Spleen (tissue), 13 donors: ENCODE measurements around the gene TRO. TPM values are rescaled to one million over a fixed set of nuclear protein-coding genes. Genes with fewer than 3 reads are reported as not detected.

Experiments
- DNase-seq: peaks from one replicate; pipeline ENCODE4 v3.0.0-alpha.2; 2020
- H3K27ac ChIP-seq, 8 donors: fragments of 200-600 bp; sonication (generic) in 7 of 8; 1 replicate in 4 of 8; 2 replicates in 4 of 8; pipeline versions ENCODE4 v1.5.0 to v1.8.0; 2016 to 2021; ENCODE audit warnings: inconsistent platforms in 4 of 8, mild to moderate bottlenecking in 4 of 8, moderate library complexity in 1 of 8
- H3K27me3 ChIP-seq, 7 donors: fragments of 200-600 bp; sonication (generic) in 6 of 7; replicated peaks in 1 of 7; 1 replicate in 4 of 7; 2 replicates in 3 of 7; pipeline versions ENCODE4 v1.5.0 to v1.8.0; 2016 to 2021; ENCODE audit warnings: inconsistent platforms in 3 of 7, mild to moderate bottlenecking in 1 of 7
- H3K36me3 ChIP-seq, 6 donors: fragments of 200-600 bp; sonication (generic) in 5 of 6; 1 replicate in 4 of 6; 2 replicates in 2 of 6; pipeline versions ENCODE4 v1.5.0 to v1.8.0; 2016 to 2021; ENCODE audit warnings: inconsistent platforms in 2 of 6
- H3K4me1 ChIP-seq, 6 donors: fragments of 200-600 bp; sonication (generic) in 5 of 6; 1 replicate in 3 of 6; 2 replicates in 3 of 6; pipeline versions ENCODE4 v1.5.0 to v1.8.0; 2016 to 2021; ENCODE audit warnings: inconsistent platforms in 3 of 6
- H3K4me3 ChIP-seq, 8 donors: fragments of 200-600 bp; sonication (generic) in 7 of 8; 1 replicate in 4 of 8; 2 replicates in 4 of 8; pipeline versions ENCODE4 v1.5.0 to v1.8.0; 2016 to 2021; ENCODE audit warnings: inconsistent platforms in 4 of 8, mild to moderate bottlenecking in 4 of 8, moderate library complexity in 2 of 8
- H3K9me3 ChIP-seq, 8 donors: fragments of 200-600 bp; sonication (generic) in 7 of 8; 1 replicate in 4 of 8; 2 replicates in 4 of 8; pipeline versions ENCODE4 v1.5.0 to v1.8.0; 2016 to 2021; ENCODE audit warnings: inconsistent platforms in 4 of 8
- CTCF ChIP-seq, 11 experiments: fragments of 200-600 bp in 7 of 11; fragments of 450-650 bp in 4 of 11; sonication (generic) in 4 of 11; IDR thresholded peaks in 8 of 11; conservative IDR thresholded peaks in 3 of 11; 1 replicate in 7 of 11; 2 replicates in 4 of 11; pipeline versions ENCODE4 v1.4.0 to v1.8.0; 2016 to 2021; ENCODE audit warnings: antibody characterized with exemption in 11 of 11, inconsistent platforms in 4 of 11, mild to moderate bottlenecking in 1 of 11
- POLR2A ChIP-seq, 3 donors: fragments of 450-650 bp; IDR thresholded peaks; one replicate each; pipeline ENCODE4 v1.5.1; 2017; ENCODE audit warnings: antibody characterized with exemption in 3 of 3, mild to moderate bottlenecking in 1 of 3
- POLR2AphosphoS5 ChIP-seq, 3 donors: sonication (generic); formaldehyde crosslinking; IDR thresholded peaks; one replicate each; pipeline ENCODE4 v1.5.1; 2017; ENCODE audit warnings: antibody characterized with exemption in 3 of 3
- WGBS, 5 donors: extraction: QIAGEN DNeasy Blood & Tissue Kit in 3 of 5; methylation state at CpG; one replicate each; pipeline versions ENCODE4 v1.1.5 to v1.1.7; 2013 to 2018; 5-methylcytosine and 5-hydroxymethylcytosine counted together
- intact Hi-C: fragments of 100-400 bp; cut with DNase I; formaldehyde crosslinking; loops from one replicate; pipeline ENCODE4 v1.15.0; 2023; ENCODE audit warnings: low total_unique reads
- long read RNA-seq, 2 donors: transcript quantifications; one replicate each; lab custom pipeline, GENCODE V29; 2026
- polyA plus RNA-seq, 3 donors: library from polyadenylated mRNA; stranded (reverse); fragments of 200-250 nt; gene quantifications; one replicate each; pipeline ENCODE4 v1.2.1, GENCODE V29; 2013
- total RNA-seq, 7 donors: library from RNA; depleted of rRNA in 3 of 7; stranded (reverse); fragments of >200 nt in 3 of 7; fragmentation: NEBNext Ultra II Directional in 4 of 7; extraction: Animal tissue kit (Norgen Biotek cat#: 25700) in 4 of 7; gene quantifications; one replicate each; pipeline versions ENCODE4 v1.1.0 to v1.2.1, GENCODE V29; 2016 to 2021
- donor health status: healthy with polysubstance abuse.
- donor health status: DM: no; HTN: no; CAD: no; lungs with moderate emphysema.
- donor health status: DM: no; HTN: no; CAD: no.
- donor health status: Bipolar disorder and iron deficiency.
- donor health status: healthy.
- donor health status: DM: no; HTN: no; CAD: no.
- donor health status: DM: yes; HTN: yes; CAD: no.

The TRO gene
- total RNA-seq (1 to 10 TPM; 2.2 to 6.2 (median 4.4) TPM), polyA plus RNA-seq (1 to 10 TPM; 2.0 to 5.9 (median 5.1) TPM)
- long read RNA-seq, donor 1, partial matches to known transcripts, result 18 of 23 reads
- long read RNA-seq, donor 1, other reads (novel, unspliced or antisense), result 0 of 23 reads
- long read RNA-seq, donor 2, partial matches to known transcripts, result 5 of 6 reads
- long read RNA-seq, donor 2, other reads (novel, unspliced or antisense), result 0 of 6 reads

- H3K4me1 ChIP-seq, result no peaks in the 10 kb centered on the region
- no peaks in the 10 kb centered on the region for H3K36me3 ChIP-seq
- no peaks in the 10 kb centered on the region for H3K9me3 ChIP-seq
- H3K27me3 ChIP-seq, result peaks cover 0 to 7% (median 0%) of the 10 kb centered on the region in 7 donors
- 0 to 39% (median 2%) methylated on average over 25 to 29 of the region's 29 CpGs for WGBS, 5 donors
- peak within 1 kb of the TSS; percentile 8 to 71 (median 30) for H3K4me3 ChIP-seq
- DNase-seq, result no peak
- TF ChIP-seq CTCF (IDR thresholded peaks at IDR 0.05 in 8 of 11, conservative IDR thresholded peaks at IDR 0.05 in 3 of 11) (no peak), POLR2A (IDR thresholded peaks at IDR 0.05) (no peak)
- intact Hi-C loops, result no loop called here
- H3K27ac ChIP-seq, result no peak within 1 kb of the TSS
Observed at GRCh38 chrX:54920610-54921426, at the start of gene TRO. Gene TRO, plus strand, starts transcription at chrX:54920824. Its CDS starts 1,423 bp downstream, at chrX:54922247.

GRCh38 chrX:54885740-54886139 is 34.9 kb upstream of the TRO start:
- Histone ChIP-seq H3K4me3 (no peak overlapping the region), H3K9me3 (no peaks in the 10 kb centered on the region), H3K27me3 (peaks cover 0 to 15% (median 0%) of the 10 kb centered on the region in 7 donors), H3K36me3 (no peaks in the 10 kb centered on the region), H3K27ac (no peak overlapping the region), H3K4me1 (no peaks in the 10 kb centered on the region)
- intact Hi-C loops, result no loop called here
- DNase-seq, result no peak
- 63 to 92% (median 85%) methylated on average over 3 of the region's 3 CpGs for WGBS, 5 donors
- TF ChIP-seq CTCF (IDR thresholded peaks at IDR 0.05 in 8 of 11, conservative IDR thresholded peaks at IDR 0.05 in 3 of 11) (no peak), POLR2AphosphoS5 (IDR thresholded peaks at IDR 0.05) (no peak), POLR2A (IDR thresholded peaks at IDR 0.05) (no peak)

GRCh38 chrX:54891573-54891972 is 29.1 kb upstream of the TRO start:
- no peak for DNase-seq
- H3K4me1 ChIP-seq, result no peaks in the 10 kb centered on the region
- intact Hi-C loops, result no loop called here
- H3K27ac ChIP-seq, result no peak overlapping the region
- H3K36me3 ChIP-seq, result no peaks in the 10 kb centered on the region
- 10 to 27% (median 20%) methylated on average over 3 of the region's 3 CpGs for WGBS, 5 donors
- peaks cover 0 to 11% (median 0%) of the 10 kb centered on the region in 7 donors for H3K27me3 ChIP-seq
- H3K9me3 ChIP-seq, result peaks cover 0 to 24% (median 5%) of the 10 kb centered on the region in 8 donors
- H3K4me3 ChIP-seq, result no peak overlapping the region
- TF ChIP-seq POLR2A (IDR thresholded peaks at IDR 0.05) (no peak), POLR2AphosphoS5 (IDR thresholded peaks at IDR 0.05) (no peak), CTCF (IDR thresholded peaks at IDR 0.05 in 8 of 11, conservative IDR thresholded peaks at IDR 0.05 in 3 of 11) (peak in 9 of 11 experiments; percentile 9 to 54 (median 40))

GRCh38 chrX:54894159-54894558 is 26.5 kb upstream of the TRO start:
- 18 to 89% (median 63%) methylated on average over 1 of the region's 1 CpG; no CpG with 5 or more reads in 1 of the 5 donors for WGBS, 5 donors
- TF ChIP-seq POLR2AphosphoS5 (IDR thresholded peaks at IDR 0.05) (no peak), POLR2A (IDR thresholded peaks at IDR 0.05) (no peak), CTCF (IDR thresholded peaks at IDR 0.05 in 8 of 11, conservative IDR thresholded peaks at IDR 0.05 in 3 of 11) (no peak)

More at GRCh38 chrX:54894159-54894558, 26.5 kb upstream of the TRO start:
- Histone ChIP-seq H3K36me3 (no peaks in the 10 kb centered on the region), H3K4me3 (no peak overlapping the region), H3K4me1 (no peaks in the 10 kb centered on the region), H3K9me3 (peaks cover 0 to 28% (median 5%) of the 10 kb centered on the region in 8 donors), H3K27me3 (peaks cover 0 to 7% (median 0%) of the 10 kb centered on the region in 7 donors), H3K27ac (no peak overlapping the region)
- intact Hi-C loops, result no loop called here
- no peak for DNase-seq
